Endothelial cell of umbilical vein (primary cell): ENCODE measurements around the gene ELOVL5. TPM values are rescaled to one million over a fixed set of nuclear protein-coding genes. Genes with fewer than 3 reads are reported as not detected.

ENCODE experiments used
- BruUV-seq: library from RNA; stranded (reverse); fragments of 400-500 nt; replicated peaks from 2 replicates; lab custom pipeline; 2021; lab: Mats Ljungman, UMichigan
- CTCF ChIA-PET: fragments of 300-600, 350-600 bp; sonication (Branson Sonifier 250); formaldehyde crosslinking; loops from one replicate; lab custom pipeline; 2021; ENCODE audit warnings: antibody characterized with exemption, inconsistent platforms; lab: Charles Lee
- POLR2A ChIA-PET: fragments of 300-600, 350-600 bp; sonication (Branson Sonifier 250); formaldehyde crosslinking; loops from one replicate; lab custom pipeline; 2021; ENCODE audit warnings: antibody characterized with exemption, inconsistent platforms; lab: Charles Lee
- DNase-seq: peaks from one replicate; pipeline ENCODE4 v3.0.0-alpha.2; 2011; ENCODE audit warnings: low read depth, low spot score
- FAIRE-seq: peaks from 2 replicates; lab custom pipeline; 2011; peaks lifted over from hg19 to GRCh38; lab: Jason Lieb, UNC
- H2AFZ ChIP-seq: 2 replicates; pipeline ENCODE4 v1.6.0; 2012; ENCODE audit warnings: low read depth, low read length, control low read depth, inconsistent platforms
- H3K27ac ChIP-seq: 2 replicates; pipeline ENCODE4 v1.5.1; 2011; ENCODE audit warnings: low read depth, mild to moderate bottlenecking, control low read depth, low read length, moderate library complexity; ENCODE audit not compliant: insufficient read depth
- H3K27me3 ChIP-seq, 2 experiments: 2 replicates each; pipeline versions ENCODE4 v1.6.0 to v1.6.1; 2011; ENCODE audit warnings: low read length in 2 of 2, mixed read lengths in 1 of 2; ENCODE audit not compliant: control insufficient read depth in 2 of 2, insufficient read depth in 2 of 2
- H3K36me3 ChIP-seq, 2 experiments: 2 replicates in 1 of 2; 3 replicates in 1 of 2; pipeline ENCODE4 v1.5.1; 2011; ENCODE audit warnings: low read length in 2 of 2, mild to moderate bottlenecking in 1 of 2, moderate library complexity in 1 of 2; ENCODE audit not compliant: control insufficient read depth in 2 of 2, insufficient read depth in 2 of 2; ENCODE audit errors: extremely low read depth in 1 of 2
- H3K4me1 ChIP-seq: 3 replicates; pipeline ENCODE4 v1.5.1; 2011; ENCODE audit warnings: mild to moderate bottlenecking, low read length; ENCODE audit not compliant: control insufficient read depth, insufficient read depth; ENCODE audit errors: extremely low read depth
- H3K4me2 ChIP-seq: 2 replicates; pipeline ENCODE4 v1.6.1; 2011; ENCODE audit warnings: low read length, control low read depth, mixed read lengths; ENCODE audit not compliant: insufficient read depth
- H3K4me3 ChIP-seq, 3 experiments: fragments of 200-600 bp in 1 of 3; sonication (generic), shearing (Covaris generic) in 1 of 3; replicated peaks in 1 of 3; 2 replicates each; pipeline ENCODE4 v1.5.1; 2011 to 2016; ENCODE audit warnings: control low read depth in 3 of 3, low read length in 3 of 3, mild to moderate bottlenecking in 2 of 3, inconsistent platforms in 1 of 3, low read depth in 1 of 3, moderate library complexity in 1 of 3; ENCODE audit not compliant: insufficient read depth in 1 of 3
- H3K79me2 ChIP-seq: 2 replicates; pipeline ENCODE4 v1.6.0; 2012; ENCODE audit warnings: low read length, inconsistent platforms; ENCODE audit not compliant: control insufficient read depth, insufficient read depth
- H3K9ac ChIP-seq: replicated peaks from 2 replicates; pipeline ENCODE3; 2011; ENCODE audit warnings: low read length, control low read depth; ENCODE audit not compliant: insufficient read depth; ENCODE audit errors: extremely low read depth
- H3K9me1 ChIP-seq: replicated peaks from 3 replicates; pipeline ENCODE4 v1.6.0; 2011; ENCODE audit warnings: mild to moderate bottlenecking, low read length; ENCODE audit not compliant: control insufficient read depth, insufficient read depth; ENCODE audit errors: extremely low read depth
- H3K9me3 ChIP-seq: replicated peaks from 2 replicates; pipeline ENCODE4 v1.5.1; 2012; ENCODE audit warnings: low read length, inconsistent platforms; ENCODE audit not compliant: control insufficient read depth, insufficient read depth
- H4K20me1 ChIP-seq: replicated peaks from 2 replicates; pipeline ENCODE3; 2011; ENCODE audit warnings: mild to moderate bottlenecking, low read length; ENCODE audit not compliant: control insufficient read depth, insufficient read depth; ENCODE audit errors: extremely low read depth
- CTCF ChIP-seq, 2 donors: IDR thresholded peaks; 1 replicate in 1 of 2; 2 replicates in 1 of 2; pipeline ENCODE4 v1.5.1; 2011; ENCODE audit warnings: low read length in 2 of 2, mild to moderate bottlenecking in 2 of 2, moderate library complexity in 2 of 2, control low read depth in 1 of 2, inconsistent platforms in 1 of 2, low read depth in 1 of 2; ENCODE audit not compliant: insufficient read depth in 1 of 2; ENCODE audit errors: extremely low read depth in 1 of 2
- EZH2 ChIP-seq: IDR thresholded peaks from 2 replicates; pipeline ENCODE4 v1.6.1; 2012; ENCODE audit warnings: borderline replicate concordance, low read depth, mild to moderate bottlenecking, moderate library complexity, low read length, inconsistent platforms; ENCODE audit not compliant: severe bottlenecking
- FOS ChIP-seq: IDR thresholded peaks from 2 replicates; pipeline ENCODE4 v1.6.1; 2011; ENCODE audit warnings: mild to moderate bottlenecking, low read length, moderate library complexity, borderline replicate concordance; ENCODE audit not compliant: insufficient read depth
- GATA2 ChIP-seq: IDR thresholded peaks from 2 replicates; pipeline ENCODE4 v1.7.0; 2011; ENCODE audit warnings: low read depth, mild to moderate bottlenecking, moderate library complexity, mixed read lengths, low read length; ENCODE audit not compliant: insufficient read length, insufficient read depth
- JUN ChIP-seq: IDR thresholded peaks from 2 replicates; pipeline ENCODE4 v1.6.1; 2011; ENCODE audit warnings: borderline replicate concordance, low read depth; ENCODE audit not compliant: insufficient read length, insufficient read depth
- MAX ChIP-seq: IDR thresholded peaks from 2 replicates; pipeline ENCODE4 v1.6.1; 2011; ENCODE audit not compliant: insufficient read depth, insufficient read length
- MYC ChIP-seq: IDR thresholded peaks from one replicate; pipeline ENCODE4 v1.6.1; 2011; ENCODE audit warnings: mild to moderate bottlenecking, low read depth, low read length
- POLR2A ChIP-seq: IDR thresholded peaks from 2 replicates; pipeline ENCODE4 v1.6.1; 2012; ENCODE audit warnings: low read depth, mild to moderate bottlenecking, control low read depth, low read length
- POLR2AphosphoS5 ChIP-seq: IDR thresholded peaks from 2 replicates; pipeline ENCODE4 v1.6.1; 2012; ENCODE audit warnings: low read depth, mild to moderate bottlenecking, control low read depth, low read length, moderate library complexity; ENCODE audit not compliant: insufficient read depth
- dilution Hi-C: fragments of 300-500 bp; cut with MboI; formaldehyde crosslinking; loops from one replicate; pipeline ENCODE4 v1.15.0; 2019; ENCODE audit warnings: low sequenced_read_pairs; ENCODE audit not compliant: extremely low pct_ligation_motif_present
- intact Hi-C: fragments of 100-400 bp; cut with micrococcal nuclease; formaldehyde crosslinking; loops from one replicate; pipeline ENCODE4 v1.10.0; 2022
- polyA plus RNA-seq, 4 experiments: library from polyadenylated mRNA; depleted of rRNA in 3 of 4; stranded (reverse) in 3 of 4; unstranded in 1 of 4; fragments of >200 nt; gene quantifications; 2 replicates each; pipeline versions ENCODE4 v1.2.1 to v1.2.3, GENCODE V29; 2011 to 2012; ENCODE audit warnings: missing spikeins in 1 of 4
- total RNA-seq: library from RNA; stranded (reverse); gene quantifications from 2 replicates; pipeline ENCODE4 v1.2.3, GENCODE V29; 2021

The ELOVL5 gene
- total and polyA plus RNA-seq, 2 donors (not counting 3 experiments of a cell fraction or from before 2014, with no cell fraction given): 85.9 to 140 TPM

- no peaks in the 10 kb centered on the region for H3K4me1 ChIP-seq
- H3K4me3 ChIP-seq: no peak overlapping the region
- H3K9me1 ChIP-seq: peaks cover 3% of the 10 kb centered on the region
- H3K27ac ChIP-seq: no peak overlapping the region
- no peak for DNase-seq
- no peak overlapping the region for H2AFZ ChIP-seq
- ChIA-PET CTCF (interaction anchor here (1.0 to 1.3 kb wide), 2 partner anchors 89 to 185 kb away, joined by 3 to 4 read pairs; no protein-coding TSS in a partner anchor), POLR2A (no interaction called here)
- no TSS peak for BruUV-seq
- H3K79me2 ChIP-seq: no peaks in the 10 kb centered on the region
- intact Hi-C loops: no loop called here
- no peaks in the 10 kb centered on the region for H4K20me1 ChIP-seq
- H3K9me3 ChIP-seq: no peaks in the 10 kb centered on the region
- dilution Hi-C loops: no loop called here
- no peaks in the 10 kb centered on the region for H3K27me3 ChIP-seq
- no peak overlapping the region for H3K9ac ChIP-seq
- no peak for FAIRE-seq
- no peak overlapping the region for H3K4me2 ChIP-seq
- TF ChIP-seq POLR2AphosphoS5: no peak
- no peak for TF ChIP-seq GATA2
- TF ChIP-seq CTCF (IDR thresholded peaks at IDR 0.05; ENCODE audit: extremely low read depth in 1 of 2, insufficient read depth in 1 of 2, low read depth in 1 of 2, low read length in 2 of 2): no peak
- TF ChIP-seq JUN: no peak
- TF ChIP-seq FOS: no peak
- no peak for TF ChIP-seq POLR2A
- no peak for TF ChIP-seq EZH2
- no peak for TF ChIP-seq MYC
- TF ChIP-seq MAX: no peak
- no peaks in the 10 kb centered on the region for H3K36me3 ChIP-seq
Observed at GRCh38 chr6:53252177-53252692, 96.5 kb downstream of the ELOVL5 start.
